ENCODE data around the gene FIP1L1.

The FIP1L1 gene

GRCh38 chr4:53501561-53501960, 124.1 kb downstream of the FIP1L1 start:
- no peak for DNase-seq (ENCODE audit: low read depth, low spot score)

- DNase-seq (ENCODE audit: low read depth, low spot score): no peak
Observed at GRCh38 chr4:53502094-53502493, 124.7 kb downstream of the FIP1L1 start.

DNA sequence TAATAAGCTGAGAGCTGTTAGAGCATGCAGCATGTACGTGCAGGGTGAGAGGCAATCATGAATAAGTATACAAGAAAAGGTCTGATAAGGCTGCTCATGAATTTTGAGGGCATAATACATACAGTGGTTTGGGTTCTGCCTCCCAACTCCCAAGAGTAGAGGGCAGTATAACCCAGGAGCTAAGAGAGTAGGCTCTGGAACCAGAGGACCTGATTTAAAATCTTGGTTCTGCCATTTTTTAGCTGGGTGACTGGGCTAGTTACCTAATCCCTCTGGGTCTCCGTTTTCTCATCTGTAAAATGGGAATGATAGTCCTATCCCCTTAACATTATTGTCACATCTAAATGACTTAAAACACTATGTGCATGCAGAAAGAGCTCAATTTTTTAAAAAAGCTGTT, 128.5 kb downstream of the FIP1L1 start:
- DNase-seq (ENCODE audit: low read depth, low spot score): no peak

- DNase-seq (ENCODE audit: low read depth, low spot score): no peak
Observed at GRCh38 chr4:53507058-53507457, 129.6 kb downstream of the FIP1L1 start.

DNA sequence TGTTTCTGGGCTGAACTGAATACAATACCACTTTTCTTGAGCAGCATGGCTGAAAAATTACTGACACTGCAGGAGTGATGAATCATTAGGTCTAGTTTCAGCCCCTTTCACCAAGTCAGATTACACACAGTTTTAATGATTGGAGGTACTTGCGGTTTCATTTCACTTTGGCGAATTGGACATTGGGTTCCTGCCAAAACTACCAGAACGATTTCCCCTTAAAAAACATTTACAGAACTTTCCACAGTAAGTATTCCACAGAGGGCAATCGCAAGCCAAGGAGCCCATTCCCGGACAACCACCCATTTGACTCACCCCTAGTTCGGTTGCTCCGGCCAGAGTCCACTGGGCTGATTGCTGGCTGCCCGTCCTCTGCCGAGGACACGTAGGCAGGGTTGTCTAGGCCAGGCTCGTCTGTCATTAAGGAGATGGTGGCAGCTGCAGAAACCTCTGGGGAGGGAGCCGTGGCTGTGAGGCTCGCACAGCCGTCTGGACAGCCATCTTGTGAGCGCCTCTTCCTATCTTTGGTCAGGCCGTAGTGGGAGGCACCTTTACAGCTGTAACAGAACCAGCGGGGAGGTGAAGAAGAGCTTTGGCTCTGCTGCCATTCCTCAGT, 130.3 kb downstream of the FIP1L1 start:
- DNase-seq (ENCODE audit: low read depth, low spot score): peak; percentile 46

- DNase-seq (ENCODE audit: low read depth, low spot score): no peak
Observed at GRCh38 chr4:53508446-53508845, 131.0 kb downstream of the FIP1L1 start.

- DNase-seq (ENCODE audit: low read depth, low spot score): no peak
Observed at GRCh38 chr4:53510321-53510720, 132.9 kb downstream of the FIP1L1 start.

All from smooth muscle cell of the brain vasculature (primary cell).